DMS114 treated with DMSO at 0.1 percent for 48 hours (cell line): ENCODE results near the gene PDGFRB.

Source experiments
- DNase-seq: peaks from one replicate; lab custom pipeline; 2025; ENCODE audit not compliant: unreplicated experiment; lab: John Stamatoyannopoulos, UW

The PDGFRB gene

GRCh38 chr5:150069672-150070627 is 85.7 kb downstream of the PDGFRB start:
- no peak for DNase-seq

DNA sequence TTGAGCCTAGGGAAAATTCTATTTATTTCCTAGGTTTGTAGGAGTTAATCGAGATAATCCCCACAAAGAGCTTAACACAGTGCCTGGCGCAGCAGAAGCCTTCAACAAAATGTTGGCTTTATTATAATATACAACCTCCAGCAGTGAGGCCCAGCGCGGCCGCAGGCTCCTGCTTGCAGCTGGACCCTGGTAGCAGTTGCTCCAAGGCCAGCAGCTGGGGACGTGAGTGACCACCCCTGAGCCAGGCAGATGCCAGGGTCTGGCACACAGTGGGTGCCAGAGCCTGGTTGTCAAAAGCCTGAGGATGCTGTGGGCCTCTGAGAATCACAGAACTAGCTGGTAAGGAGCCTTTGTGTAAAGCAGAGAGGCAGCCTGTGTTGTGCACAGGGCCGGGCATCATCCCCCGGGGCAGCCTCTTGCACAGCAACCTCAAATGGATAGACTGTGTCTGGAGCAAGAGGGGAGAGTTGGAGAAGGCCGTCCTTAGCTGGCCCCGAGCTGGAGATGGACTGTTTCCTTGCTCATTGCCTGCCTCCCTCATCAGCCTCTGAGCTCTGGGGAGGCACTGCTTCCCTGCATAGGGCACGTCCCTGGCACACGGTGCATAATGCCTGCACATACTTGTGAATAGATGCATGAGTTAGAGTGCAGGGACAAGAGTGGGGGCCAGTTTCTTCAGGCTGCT is 86.5 kb downstream of the PDGFRB start:
- DNase-seq: no peak

GRCh38 chr5:150068472-150068871 is 87.2 kb downstream of the PDGFRB start:
- no peak for DNase-seq

DNA sequence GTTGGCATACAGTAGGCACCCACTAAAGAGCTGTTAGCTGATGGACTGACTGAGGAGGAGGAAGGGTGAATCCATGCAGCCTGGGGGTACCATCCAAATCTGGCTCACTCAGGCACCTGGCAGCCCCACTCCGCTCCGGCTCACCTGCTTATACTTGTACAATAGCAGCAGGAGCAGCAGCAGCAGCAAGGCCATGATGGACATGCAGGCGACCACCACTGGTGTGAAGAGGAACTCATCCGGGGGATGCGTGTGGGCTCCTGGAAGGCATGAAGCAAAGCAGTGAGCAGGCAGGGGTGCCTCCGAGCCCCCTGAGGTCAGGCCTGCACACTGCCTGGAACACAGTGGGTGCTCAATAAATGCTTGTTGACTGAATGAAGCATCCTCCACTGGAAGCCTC is 87.6 kb downstream of the PDGFRB start:
- DNase-seq: no peak

GRCh38 chr5:150067405-150067960 is 88.2 kb downstream of the PDGFRB start:
- DNase-seq: no peak

DNA sequence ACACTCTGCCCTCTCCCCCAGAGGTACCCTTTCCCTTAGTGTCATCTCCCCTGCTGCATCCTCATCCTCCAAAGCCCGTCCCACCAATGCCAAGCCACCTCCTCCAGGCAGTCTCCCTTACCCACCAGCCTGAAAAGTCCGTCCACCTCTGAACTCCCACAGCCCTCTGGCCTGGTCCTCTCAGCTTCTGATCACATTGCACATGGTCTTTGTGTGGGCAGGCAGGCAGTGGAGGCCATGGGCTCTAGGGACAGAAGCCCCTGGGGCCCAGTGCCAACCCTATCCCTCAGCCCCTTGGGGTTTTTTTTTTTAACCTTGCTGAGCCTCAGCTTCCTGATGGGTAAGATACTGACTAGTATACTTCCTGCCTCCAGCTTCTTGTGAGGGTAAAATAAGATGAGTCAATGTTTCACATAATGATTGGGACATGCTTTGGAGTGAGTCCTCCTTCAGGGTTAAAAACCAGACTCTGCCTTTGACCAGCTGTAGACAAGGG is 88.7 kb downstream of the PDGFRB start:
- no peak for DNase-seq

DNA sequence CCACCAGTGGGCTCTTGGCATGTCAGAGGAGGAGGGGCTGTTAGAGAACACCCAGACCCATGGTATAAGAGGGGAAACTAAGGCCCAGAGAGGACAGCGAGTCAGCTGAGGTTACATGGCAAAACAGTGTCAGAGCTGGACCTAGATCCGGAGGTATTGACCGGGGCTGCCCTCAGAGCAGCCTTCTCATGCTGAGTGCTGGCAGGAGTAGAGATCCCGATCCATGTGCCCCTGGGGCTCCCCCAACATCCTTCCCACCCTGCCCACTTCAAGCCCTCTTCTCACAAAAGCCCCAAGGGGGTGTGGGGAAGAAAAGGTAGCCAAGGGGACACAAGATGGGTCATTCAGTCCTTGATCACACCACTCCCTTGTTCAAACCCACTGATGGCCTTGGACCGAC is 89.2 kb downstream of the PDGFRB start:
- DNase-seq: no peak

GRCh38 chr5:150065886-150066285 is 89.8 kb downstream of the PDGFRB start:
- DNase-seq: no peak

DNA sequence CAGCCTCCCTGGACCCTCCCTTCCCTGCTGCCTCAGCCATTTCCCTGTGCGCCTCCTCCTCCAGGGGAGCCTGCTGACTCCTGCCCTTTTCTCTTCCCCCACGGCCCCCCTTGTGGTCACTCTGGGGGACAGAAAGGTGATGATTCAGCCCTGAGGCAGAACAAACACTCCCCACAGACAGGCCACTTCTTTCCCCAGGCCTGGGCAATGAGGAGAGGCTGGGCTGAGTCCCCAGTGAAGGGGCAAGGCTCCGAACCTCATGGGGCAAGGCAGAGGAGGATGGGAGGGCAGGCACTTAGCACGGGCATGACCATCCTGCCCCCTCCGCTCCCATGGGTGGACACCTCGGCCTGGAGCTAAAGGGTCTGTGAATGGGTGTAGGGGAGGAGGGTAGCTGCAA is 90.3 kb downstream of the PDGFRB start:
- no peak for DNase-seq

- DNase-seq: no peak
Observed at GRCh38 chr5:150064681-150065220, 90.9 kb downstream of the PDGFRB start.
